Neural cell (in vitro differentiated cells): ENCODE data around the gene WDR77. TPM values are rescaled to one million over a fixed set of nuclear protein-coding genes. Genes with fewer than 3 reads are reported as not detected.

Experiments
- H2AFZ ChIP-seq: fragments of 200-600, 300-800 bp; sonication (generic), shearing (Covaris generic); 2 replicates; pipeline ENCODE4 v1.6.0; 2014; ENCODE audit warnings: low read depth, mild to moderate bottlenecking, antibody characterized with exemption, low read length, moderate library complexity
- H3F3A ChIP-seq: fragments of 200-600 bp; shearing (Covaris generic); 2 replicates; pipeline ENCODE4 v1.6.1; 2016; ENCODE audit warnings: mild to moderate bottlenecking, moderate library complexity, mixed read lengths, antibody characterized with exemption, low read length; ENCODE audit not compliant: insufficient read depth, poor library complexity, severe bottlenecking
- H3K27ac ChIP-seq: fragments of 200-600, 300-800 bp; sonication (generic), shearing (Covaris generic); 2 replicates; pipeline ENCODE4 v1.5.1; 2014; ENCODE audit warnings: mild to moderate bottlenecking, low read length, moderate library complexity
- H3K27me3 ChIP-seq: fragments of 300-800, 200-600 bp; sonication (generic), shearing (Covaris generic); 2 replicates; pipeline ENCODE4 v1.6.0; 2014; ENCODE audit warnings: mild to moderate bottlenecking, low read depth, low read length, moderate library complexity; ENCODE audit not compliant: insufficient read depth
- H3K36me3 ChIP-seq: fragments of 300-800, 200-600 bp; sonication (generic), shearing (Covaris generic); 2 replicates; pipeline ENCODE4 v1.5.1; 2014; ENCODE audit warnings: mild to moderate bottlenecking, antibody characterized with exemption, low read length, moderate library complexity; ENCODE audit not compliant: insufficient read depth
- H3K4me2 ChIP-seq: fragments of 300-800, 200-600 bp; sonication (generic), shearing (Covaris generic); 2 replicates; pipeline ENCODE4 v1.6.0; 2014; ENCODE audit warnings: mild to moderate bottlenecking, low read length
- H3K4me3 ChIP-seq: fragments of 300-800, 200-600 bp; sonication (generic), shearing (Covaris generic); 2 replicates; pipeline ENCODE4 v1.5.1; 2014; ENCODE audit warnings: mild to moderate bottlenecking, low read length, moderate library complexity
- H3K79me2 ChIP-seq: fragments of 200-600 bp; shearing (Covaris generic); replicated peaks from 2 replicates; pipeline ENCODE4 v1.6.0; 2014; ENCODE audit warnings: mild to moderate bottlenecking, low read length, moderate library complexity; ENCODE audit not compliant: insufficient read depth
- H3K9ac ChIP-seq: fragments of 300-800, 200-600 bp; sonication (generic), shearing (Covaris generic); 2 replicates; pipeline ENCODE4 v1.6.1; 2016; ENCODE audit warnings: mild to moderate bottlenecking, low read length, mixed read lengths
- H3K9me2 ChIP-seq: fragments of 200-600 bp; shearing (Covaris generic); 2 replicates; pipeline ENCODE4 v1.6.1; 2016; ENCODE audit warnings: mild to moderate bottlenecking, low read length, mixed read lengths; ENCODE audit not compliant: insufficient read depth
- H3K9me3 ChIP-seq: fragments of 200-600, 300-800 bp; sonication (generic), shearing (Covaris generic); 2 replicates; pipeline ENCODE4 v1.6.1; 2016; ENCODE audit warnings: mild to moderate bottlenecking, mixed run types, low read length, moderate library complexity, mixed read lengths
- H4K20me1 ChIP-seq: fragments of 200-600 bp; shearing (Covaris generic); 2 replicates; pipeline ENCODE4 v1.6.1; 2016; ENCODE audit warnings: mild to moderate bottlenecking, mixed run types; ENCODE audit not compliant: insufficient read depth
- CTCF ChIP-seq: fragments of 450-650 bp; IDR thresholded peaks from 2 replicates; pipeline ENCODE4 v1.5.1; 2014; ENCODE audit warnings: antibody characterized with exemption, mild to moderate bottlenecking, moderate library complexity; ENCODE audit not compliant: poor library complexity, severe bottlenecking
- EP300 ChIP-seq: fragments of 450-650 bp; conservative IDR thresholded peaks from 2 replicates; pipeline ENCODE4 v1.6.1; 2014; ENCODE audit warnings: antibody characterized with exemption, mild to moderate bottlenecking, moderate library complexity; ENCODE audit not compliant: poor library complexity, severe bottlenecking
- EZH2 ChIP-seq: fragments of 200-600, 300-800 bp; shearing (Covaris generic), sonication (generic); IDR thresholded peaks from 2 replicates; pipeline ENCODE4 v1.6.1; 2014; ENCODE audit warnings: antibody characterized with exemption, low read length, borderline replicate concordance, mild to moderate bottlenecking; ENCODE audit not compliant: insufficient read depth, poor library complexity, severe bottlenecking
- MXI1 ChIP-seq: fragments of 450-650 bp; conservative IDR thresholded peaks from 2 replicates; pipeline ENCODE4 v1.6.1; 2014; ENCODE audit warnings: antibody characterized with exemption, mild to moderate bottlenecking; ENCODE audit not compliant: poor library complexity, severe bottlenecking
- POLR2AphosphoS5 ChIP-seq: IDR thresholded peaks from 2 replicates; pipeline ENCODE4 v1.6.1; 2012
- RAD21 ChIP-seq: fragments of 450-650 bp; conservative IDR thresholded peaks from 2 replicates; pipeline ENCODE4 v1.6.1; 2014; ENCODE audit warnings: antibody characterized with exemption, mild to moderate bottlenecking, moderate library complexity
- REST ChIP-seq: IDR thresholded peaks from 2 replicates; pipeline ENCODE4 v1.6.1; 2012; ENCODE audit warnings: borderline replicate concordance
- SMC3 ChIP-seq: fragments of 450-650 bp; conservative IDR thresholded peaks from 2 replicates; pipeline ENCODE4 v1.6.1; 2014; ENCODE audit warnings: antibody characterized with exemption, mild to moderate bottlenecking, moderate library complexity; ENCODE audit not compliant: poor library complexity
- TAF1 ChIP-seq: IDR thresholded peaks from 2 replicates; pipeline ENCODE4 v1.6.1; 2012; ENCODE audit warnings: low read depth
- polyA plus RNA-seq: library from polyadenylated mRNA; depleted of rRNA; stranded (reverse); fragments of >200 nt; gene quantifications from 2 replicates; pipeline ENCODE4 v1.2.3, GENCODE V29; 2014

WDR77 gene
- polyA plus RNA-seq, 1 donor from 2014 or later: 63.6 TPM

DNA sequence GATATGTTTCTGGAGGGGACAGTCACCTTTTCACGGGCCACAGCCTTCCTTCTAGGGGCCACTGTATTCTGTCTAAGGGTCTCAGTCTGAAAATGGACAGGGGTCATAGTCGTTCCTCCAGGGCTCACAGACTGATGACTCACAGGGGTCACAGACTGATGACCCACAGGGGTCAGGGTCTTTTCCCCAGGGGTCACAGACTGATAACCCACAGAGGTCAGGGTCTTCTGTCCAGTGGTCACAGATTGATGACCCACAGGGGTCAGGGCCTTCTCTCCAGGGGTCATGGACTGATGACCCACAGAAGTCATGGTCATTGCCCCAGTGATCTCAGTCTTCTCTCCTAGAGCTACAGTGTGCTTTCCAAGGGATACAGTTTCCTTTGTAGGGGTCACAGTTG lies 34.3 kb downstream of the WDR77 start:
- Histone ChIP-seq H3K27me3 (no peaks in the 10 kb centered on the region), H3K79me2 (no peaks in the 10 kb centered on the region), H3K9ac (no peak overlapping the region), H3K27ac (no peak overlapping the region), H4K20me1 (no peaks in the 10 kb centered on the region), H3K9me2 (no peaks in the 10 kb centered on the region), H3K4me2 (no peak overlapping the region), H3F3A (no peaks in the 10 kb centered on the region), H3K9me3 (no peaks in the 10 kb centered on the region), H2AFZ (no peak overlapping the region), H3K4me3 (no peak overlapping the region), H3K36me3 (no peaks in the 10 kb centered on the region)
- no peak for TF ChIP-seq REST
- TF ChIP-seq MXI1: no peak
- no peak for TF ChIP-seq POLR2AphosphoS5
- no peak for TF ChIP-seq EP300
- no peak for TF ChIP-seq EZH2
- TF ChIP-seq SMC3: no peak
- TF ChIP-seq RAD21: no peak

DNA sequence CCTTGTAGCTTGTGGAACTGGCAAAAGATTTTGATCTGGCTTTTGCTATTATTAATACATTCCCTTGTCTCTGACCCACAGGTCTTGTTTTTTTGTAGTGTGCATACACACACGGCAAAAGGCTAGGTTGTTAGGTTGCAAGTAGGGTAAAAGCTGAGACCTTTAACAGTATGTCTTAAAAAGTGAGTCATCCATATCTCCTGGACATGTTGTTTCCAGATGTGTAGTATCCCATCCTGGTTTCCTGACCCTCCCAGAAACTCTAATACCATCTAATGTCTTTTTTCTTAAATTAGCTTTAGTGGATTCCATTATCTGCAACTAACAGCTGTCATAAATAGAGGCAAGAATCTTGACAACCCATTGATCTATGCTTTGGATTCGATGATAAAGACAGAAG lies 36.2 kb downstream of the WDR77 start:
- no peak overlapping the region for H2AFZ ChIP-seq
- no peak overlapping the region for H3K4me3 ChIP-seq
- no peaks in the 10 kb centered on the region for H4K20me1 ChIP-seq
- TF ChIP-seq EZH2: no peak
- no peak for TF ChIP-seq TAF1
- TF ChIP-seq POLR2AphosphoS5: no peak
- no peak for TF ChIP-seq CTCF
- TF ChIP-seq MXI1: no peak
- no peak for TF ChIP-seq SMC3
- no peak for TF ChIP-seq REST
- no peak for TF ChIP-seq EP300
- no peak for TF ChIP-seq RAD21
- H3K9me2 ChIP-seq: no peaks in the 10 kb centered on the region
- H3K27me3 ChIP-seq: no peaks in the 10 kb centered on the region
- no peak overlapping the region for H3K4me2 ChIP-seq
- H3K27ac ChIP-seq: no peak overlapping the region
- H3K9me3 ChIP-seq: no peaks in the 10 kb centered on the region
- no peaks in the 10 kb centered on the region for H3F3A ChIP-seq
- no peaks in the 10 kb centered on the region for H3K79me2 ChIP-seq
- no peak overlapping the region for H3K9ac ChIP-seq
- no peaks in the 10 kb centered on the region for H3K36me3 ChIP-seq
